Right hindlimb (tissue), 1 donor: ENCODE measurements around the gene ASTL.

Experiments
- DNase-seq: peaks from one replicate; pipeline ENCODE4 v3.0.0-alpha.2; 2018

ASTL gene

DNA sequence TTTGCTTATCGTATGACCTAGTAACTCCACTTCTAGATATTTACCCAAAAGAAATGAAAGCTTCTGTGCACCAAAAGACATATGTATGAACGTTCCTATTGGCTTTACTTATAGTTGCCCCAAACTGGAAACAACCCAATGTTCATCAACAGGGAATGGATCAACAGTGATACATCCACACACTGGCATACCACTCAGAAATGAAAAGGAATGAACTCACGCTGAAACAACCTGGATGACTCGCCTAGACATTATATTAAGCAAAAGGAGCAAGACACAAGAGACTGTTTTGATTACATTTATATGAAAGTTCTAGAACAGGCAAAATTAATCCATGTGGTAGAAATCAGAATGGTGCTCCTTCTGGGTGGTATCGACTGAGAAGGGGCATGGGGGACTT, 40.9 kb downstream of the ASTL start:
- DNase-seq: no peak

DNA sequence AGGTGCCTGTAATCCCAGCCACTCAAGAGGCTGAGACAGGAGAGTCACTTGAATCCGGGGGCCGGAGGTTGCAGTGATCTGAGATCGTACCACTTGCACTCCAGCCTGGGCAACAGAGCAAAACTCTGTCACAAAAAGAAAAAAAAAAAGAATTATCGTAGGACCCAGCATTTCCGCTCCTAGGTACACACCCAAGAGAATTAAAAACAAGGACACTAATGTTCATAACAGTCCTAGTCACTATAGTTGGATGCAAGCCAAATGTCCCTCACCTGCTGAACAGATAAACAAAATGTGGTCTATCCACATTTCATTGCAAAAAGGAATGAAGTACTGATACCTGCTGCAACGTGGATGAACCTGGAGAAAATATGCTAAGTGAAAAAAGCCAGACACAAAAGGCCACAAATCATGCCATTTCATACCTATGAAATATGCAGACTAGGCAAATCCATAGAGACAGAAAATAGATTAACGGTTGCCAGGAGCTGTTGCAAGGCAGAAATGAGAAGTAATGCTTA, 43.1 kb downstream of the ASTL start:
- no peak for DNase-seq

DNA sequence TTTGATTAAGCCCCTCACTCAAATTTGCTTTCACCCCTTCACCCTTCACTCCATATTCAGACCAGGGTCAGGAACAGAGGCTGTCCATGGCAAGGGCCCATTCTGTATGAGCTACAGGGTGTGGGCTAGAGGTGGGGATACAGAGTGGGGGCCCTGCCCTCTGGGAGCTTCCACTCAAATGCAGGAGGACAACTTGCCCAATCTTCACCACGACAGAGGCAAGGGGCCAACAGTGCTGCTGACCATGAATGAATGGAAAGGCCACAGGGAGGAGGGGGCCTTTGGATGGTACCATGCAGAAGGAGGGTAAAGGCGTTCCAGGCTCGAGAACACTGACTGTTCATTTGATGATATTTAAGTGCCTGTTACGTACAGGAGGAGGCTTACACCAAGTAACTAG, 44.8 kb downstream of the ASTL start:
- DNase-seq: no peak

DNA sequence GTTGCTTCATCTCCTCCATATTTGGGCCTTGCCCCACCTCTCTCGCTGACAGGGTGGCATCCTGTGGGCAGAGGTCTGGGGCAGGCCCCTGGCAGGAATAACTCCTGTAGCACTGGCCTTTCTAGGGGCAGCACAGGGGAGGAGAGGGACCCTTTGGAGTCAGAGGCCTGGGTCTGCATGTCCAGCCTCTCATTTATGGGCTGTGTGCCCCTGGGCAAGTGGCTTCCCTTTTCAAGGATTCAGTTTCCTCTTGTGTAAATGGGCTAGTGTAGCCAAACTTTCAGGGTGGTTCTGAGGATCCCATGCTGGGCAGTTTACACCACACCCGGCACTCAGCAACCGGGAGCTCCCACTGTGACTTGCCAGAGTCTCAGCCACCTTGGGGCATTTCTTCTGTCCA, 45.4 kb downstream of the ASTL start:
- DNase-seq: no peak

DNA sequence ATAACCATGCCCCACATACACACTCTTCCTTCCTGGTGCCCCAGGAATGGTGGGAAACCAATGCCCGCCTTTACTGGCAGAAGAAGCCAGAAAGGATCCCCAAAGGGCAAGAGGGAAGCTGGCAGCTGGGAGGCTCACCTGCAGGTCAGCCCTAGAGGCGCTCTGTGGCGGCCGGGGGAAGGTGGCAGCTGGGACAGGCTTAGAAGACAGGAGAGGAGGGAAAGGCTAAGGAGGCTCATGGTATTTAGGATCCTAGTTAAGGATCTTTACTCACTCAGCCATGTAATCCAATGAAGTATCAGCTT, 45.8 kb downstream of the ASTL start:
- peak; percentile 6 for DNase-seq

DNA sequence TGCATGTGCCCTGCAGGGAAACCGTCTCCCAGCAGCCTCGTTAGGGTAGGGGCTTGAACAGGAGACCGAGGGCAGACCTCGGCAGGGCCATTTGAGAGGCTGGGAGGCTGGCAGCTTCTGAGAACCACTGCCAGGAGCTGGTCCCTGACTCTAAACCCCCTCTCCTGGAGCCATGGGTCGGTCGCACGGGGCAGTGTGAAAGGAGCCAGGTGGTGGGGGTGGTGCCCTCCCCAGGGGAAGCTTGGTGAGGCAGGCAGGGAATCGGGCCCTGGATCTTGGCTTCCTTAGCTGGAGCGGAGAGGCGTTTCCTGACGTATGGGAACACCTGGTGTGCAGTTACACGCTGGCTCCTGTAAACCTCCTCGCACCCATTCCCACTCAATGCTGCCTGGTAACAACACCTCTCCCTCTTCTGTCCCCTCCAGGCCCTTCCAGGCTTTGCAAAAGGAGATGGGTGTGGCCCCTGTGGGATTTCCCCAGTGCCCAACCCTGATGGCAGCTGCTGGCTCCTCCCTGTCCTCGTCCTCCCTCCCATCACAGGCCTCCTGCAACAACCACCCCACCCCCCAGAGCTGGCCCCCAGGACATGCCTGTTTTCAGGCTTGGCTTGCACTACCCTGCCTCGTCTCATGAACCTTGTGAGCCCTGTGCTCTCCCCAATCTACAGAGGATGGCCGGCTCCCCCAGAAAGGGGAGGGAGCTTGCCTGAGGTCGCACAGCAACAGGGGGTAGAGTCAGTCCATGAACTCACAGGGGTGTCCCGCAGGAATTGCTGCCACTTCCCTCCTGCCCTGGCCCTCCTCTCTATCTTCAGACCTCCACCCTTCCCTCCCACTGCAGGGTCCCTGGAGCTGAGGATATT, 46.4 kb downstream of the ASTL start:
- peak; percentile 24 for DNase-seq

DNA sequence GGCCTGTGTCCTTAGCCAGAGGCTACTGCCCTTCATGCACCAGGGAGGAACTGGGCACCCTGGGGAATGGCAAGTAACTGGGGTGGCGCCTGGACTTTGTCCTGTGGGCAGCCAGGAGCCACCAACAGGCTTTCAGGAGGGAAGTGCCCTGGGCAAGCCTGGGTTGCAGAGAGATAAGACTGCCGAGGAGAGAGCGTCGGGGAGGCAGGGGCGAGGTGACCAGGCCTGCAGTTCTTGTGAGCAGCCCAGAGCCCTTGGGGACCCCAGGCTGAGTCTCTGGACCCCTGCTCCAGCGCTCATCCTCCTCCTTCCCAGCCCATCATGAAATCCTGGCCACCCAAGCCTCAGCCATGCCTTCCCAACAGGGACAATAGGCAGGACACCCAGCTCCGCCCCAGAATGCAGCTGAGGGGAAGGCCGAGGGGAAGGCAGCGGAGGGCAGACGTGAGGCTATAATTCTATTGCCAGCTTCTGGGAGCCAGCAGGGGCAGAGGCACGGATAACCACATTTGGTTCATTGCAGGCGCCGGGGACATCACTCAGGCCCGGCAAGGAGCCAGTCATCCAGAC, 47.1 kb downstream of the ASTL start:
- peak; percentile 15 for DNase-seq

DNA sequence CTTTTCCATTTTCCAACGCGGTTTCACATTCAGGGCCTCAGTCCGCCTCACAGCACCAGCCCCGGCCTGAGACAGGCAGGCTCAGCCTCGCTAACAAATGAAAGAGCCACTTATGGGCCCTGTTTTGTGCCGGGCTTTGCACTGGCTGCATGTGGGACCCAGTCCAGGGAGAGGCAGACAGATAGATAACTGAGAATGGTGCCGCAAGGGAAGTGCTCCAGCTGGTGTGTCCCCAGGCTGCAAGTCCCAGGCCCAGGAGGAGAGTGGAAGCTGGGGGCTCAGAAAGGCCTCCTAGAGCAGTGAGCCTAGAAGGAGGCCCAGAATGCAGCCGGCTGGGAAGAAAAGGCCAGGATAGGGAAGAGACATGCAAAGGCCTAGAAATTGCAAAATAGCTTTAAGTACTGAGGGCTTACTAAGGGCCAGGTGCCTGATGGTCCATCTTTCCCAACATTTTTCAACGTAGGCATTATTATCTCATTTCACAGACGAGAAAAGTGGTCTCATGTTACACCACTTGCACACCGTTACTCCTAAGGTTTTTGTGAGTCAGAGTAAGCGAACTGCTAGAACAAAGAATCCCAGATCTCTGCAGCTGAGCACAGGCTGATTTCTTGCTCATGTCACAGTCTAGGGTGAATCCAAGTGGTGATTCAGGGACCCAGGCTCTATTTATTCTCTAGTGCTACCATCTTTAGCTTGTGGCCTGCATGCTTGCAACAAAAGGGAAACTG, 47.9 kb downstream of the ASTL start:
- DNase-seq: peak; percentile 12

DNA sequence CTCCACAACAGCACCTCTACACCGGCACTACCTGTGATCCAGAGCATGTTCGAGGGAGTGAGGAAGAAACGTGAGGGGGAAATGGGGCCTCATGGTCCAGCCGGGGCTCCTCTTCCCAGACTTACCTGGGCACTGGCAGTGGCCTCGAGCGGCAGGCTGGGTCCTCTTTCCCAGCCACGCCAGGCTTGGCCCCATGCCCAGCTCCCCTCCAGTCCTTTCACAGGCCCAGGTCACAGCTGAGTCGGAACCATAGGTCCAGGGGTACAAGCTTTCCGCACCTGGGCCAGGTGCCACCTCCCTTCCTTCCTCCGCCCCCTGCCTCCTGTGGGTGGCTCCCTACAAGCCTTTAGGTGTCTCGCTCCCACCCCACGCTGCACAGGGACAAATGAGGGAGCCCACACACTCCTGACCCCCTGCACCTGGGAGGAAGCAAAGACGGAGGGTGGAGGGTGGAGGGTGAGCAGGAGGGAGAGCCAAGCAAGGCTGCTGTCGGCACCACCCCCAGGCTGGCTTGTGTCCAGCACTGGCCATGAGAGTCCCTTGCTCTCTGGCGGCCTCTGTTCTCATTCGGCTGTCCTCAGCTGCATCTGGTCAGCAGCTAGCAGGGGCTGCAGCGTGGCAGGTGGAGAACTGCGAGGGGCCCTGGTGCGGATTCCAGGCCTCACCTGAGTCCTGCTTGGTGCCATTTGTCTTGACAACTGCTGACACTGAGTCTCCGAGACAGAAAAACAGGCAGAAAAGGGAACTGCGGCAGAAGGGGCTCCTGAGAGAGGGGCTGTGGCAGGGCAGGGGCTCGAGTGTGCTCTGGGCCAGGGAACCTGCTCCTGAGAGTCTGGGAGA, 48.7 kb downstream of the ASTL start:
- peak; percentile 24 for DNase-seq

DNA sequence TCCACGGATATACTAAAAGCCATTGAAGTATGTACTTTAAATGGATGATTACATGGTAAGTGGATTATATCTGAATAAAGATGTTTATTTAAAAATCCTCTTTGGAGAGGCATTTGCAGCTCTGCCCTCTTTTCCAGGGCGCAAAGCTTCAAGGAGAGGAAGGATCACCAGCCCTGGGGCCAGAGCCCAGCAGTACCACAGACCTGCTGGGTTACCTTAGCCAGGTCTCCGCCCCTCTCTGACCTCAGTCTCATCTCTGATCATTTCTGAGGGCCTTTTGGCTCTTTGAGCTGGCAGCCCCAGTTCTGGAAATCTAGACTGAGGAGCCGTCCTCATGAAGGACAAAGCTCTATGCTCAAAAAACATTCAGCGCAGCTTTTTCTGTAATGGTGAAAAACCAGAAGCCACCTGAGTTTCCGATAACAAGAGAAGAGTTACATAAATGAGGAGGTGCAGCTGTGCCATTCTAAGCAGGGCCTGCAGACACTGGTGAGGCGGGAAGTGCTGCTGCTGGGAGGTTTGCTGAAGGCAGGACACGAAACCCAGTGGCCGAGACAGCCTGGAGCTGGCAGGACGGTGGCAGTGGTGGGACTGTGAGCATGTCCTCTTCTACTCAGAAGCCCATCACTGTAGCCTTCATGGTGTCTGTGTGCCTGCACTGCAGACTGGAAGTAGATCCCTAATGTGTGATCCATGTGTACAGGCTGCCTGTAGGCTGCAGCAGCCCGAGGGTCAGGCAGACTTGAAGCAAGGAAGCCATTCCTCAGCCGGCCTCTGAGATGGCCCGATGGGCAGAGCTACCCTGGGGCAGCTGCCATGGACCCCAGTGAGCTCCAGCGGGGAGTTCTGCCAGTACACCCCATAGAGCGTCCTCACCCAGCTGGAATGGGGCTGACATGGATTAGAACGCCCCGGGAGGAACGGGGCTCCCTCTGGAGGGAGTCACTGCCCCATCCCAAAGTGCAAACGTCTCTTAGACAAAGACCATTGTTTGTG, 49.7 kb downstream of the ASTL start:
- DNase-seq: peak; percentile 6

DNA sequence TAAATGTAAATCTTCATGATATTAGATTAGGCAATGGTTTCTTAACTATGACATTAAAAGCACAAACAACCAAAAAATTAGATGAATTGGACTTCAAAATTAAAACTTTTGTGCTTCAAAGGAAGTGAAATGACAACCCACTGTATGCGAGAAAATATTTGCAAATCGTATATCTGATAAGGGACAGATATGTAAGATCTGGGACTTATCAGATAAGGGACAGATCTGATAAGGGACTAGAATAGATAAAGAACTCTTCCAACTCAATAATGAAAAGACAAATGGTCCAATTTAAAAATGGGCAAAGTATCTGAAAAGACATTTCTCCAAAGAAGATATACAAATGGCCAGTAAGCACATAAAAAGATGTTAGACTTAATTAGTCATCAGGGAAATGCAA, 51.2 kb downstream of the ASTL start:
- no peak for DNase-seq

DNA sequence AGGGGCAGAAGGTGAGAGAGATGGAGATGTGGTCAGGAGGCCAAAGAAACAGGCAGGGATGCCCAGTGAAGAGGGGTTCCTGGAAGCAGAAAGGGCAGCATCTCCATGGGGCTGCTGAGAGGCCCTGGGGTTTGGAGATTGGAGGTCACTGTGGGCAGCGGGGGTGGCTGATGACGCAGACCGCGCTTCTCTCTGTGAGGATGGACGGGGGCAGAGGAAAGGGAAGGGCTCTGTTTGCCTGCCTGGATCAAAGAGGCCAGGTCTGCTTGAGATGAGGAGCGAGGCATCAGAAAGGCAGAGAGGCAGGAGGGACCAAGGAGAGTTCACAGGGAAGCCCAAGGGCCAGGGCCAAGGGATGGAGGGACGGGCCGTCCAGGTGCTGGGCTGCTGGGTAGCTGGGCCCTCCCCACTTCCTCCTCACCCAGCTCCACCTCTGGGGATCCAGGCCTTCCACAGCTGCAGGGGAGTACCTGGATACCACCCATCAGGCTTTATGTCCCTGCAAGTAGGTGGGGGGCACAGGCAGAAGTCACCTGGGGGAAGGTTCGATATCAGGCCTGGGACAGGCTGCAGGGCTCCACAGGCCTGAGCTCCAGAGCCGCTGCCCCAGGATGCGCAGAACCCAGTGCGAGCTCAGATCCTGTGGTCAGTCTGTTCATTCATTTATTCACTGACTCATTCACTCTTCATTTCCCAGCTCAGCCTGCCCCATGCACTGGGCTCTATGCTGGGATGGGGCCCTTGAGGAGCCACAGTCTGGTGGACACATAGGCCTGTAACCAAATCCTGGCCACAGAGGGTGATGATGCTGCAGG, 52.6 kb downstream of the ASTL start:
- DNase-seq: peak; percentile 6

DNA sequence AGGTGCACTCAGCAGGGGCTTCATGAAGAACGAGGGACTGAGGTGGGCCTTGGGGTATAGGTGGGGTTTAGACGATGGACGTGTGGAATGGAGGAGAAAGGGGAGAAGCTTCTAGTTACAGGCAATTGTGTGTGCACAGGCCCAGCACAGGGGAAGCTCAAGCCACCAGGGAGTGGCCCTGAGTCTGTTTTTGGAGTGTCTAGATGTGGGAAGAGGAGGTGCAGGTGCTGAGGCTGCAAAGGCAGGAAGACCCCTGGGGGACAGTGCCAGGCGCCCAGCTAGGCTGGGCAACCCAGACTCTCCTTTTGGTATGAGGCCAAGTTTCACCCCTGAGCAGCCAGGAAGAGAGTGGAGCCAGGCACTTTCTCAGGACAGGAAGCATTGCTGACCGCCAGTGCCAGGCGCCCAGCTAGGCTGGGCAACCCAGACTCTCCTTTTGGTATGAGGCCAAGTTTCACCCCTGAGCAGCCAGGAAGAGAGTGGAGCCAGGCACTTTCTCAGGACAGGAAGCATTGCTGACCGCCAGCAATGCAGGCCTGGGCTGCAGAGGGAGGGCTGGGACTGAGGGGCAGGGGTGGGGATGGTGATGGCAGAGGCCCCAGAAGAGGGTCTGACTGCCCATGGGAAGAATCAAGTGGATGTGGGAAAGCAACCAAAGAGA, 53.3 kb downstream of the ASTL start:
- peak; percentile 6 for DNase-seq

DNA sequence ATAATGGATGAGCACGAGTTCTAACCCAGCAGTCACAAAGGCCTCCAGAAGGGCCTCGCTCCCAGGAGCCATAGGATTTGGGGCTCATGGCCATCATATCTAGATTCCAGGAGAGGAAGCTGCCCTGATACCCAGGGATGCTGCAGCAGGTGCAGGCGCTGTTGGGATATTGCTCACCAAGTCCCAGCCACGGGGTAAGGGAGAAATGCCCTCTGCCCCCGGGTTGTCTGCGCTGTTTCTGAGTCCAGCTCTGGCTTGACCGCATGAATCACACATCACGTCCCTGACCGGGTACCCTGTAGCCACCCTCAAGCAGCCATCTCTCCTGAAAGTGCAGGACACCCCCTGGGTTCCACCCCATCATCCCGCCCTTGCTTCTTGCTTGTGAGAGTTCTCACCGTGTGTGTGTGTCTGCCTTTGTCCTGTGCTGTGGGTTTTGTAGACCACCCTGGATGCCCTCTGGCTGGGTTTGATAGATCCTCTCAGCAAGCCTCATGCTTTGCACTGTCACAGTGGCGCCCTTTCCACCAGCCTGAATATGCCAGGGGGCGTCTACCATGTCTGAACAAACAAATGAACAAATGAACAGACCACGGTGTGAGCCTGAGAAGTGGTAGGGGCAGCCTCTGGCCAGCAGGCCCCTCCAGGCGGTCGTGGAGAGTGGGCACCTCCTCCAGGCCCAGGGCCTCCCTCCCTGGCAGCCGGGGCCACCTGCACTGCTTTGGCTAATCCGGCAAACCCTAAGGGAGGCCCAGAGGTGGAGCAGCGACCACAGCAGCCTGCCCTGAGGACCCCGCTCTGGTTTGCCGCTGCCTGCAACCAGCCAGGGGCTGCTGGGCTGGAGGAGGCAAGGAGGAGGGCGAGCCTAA, 54.1 kb downstream of the ASTL start:
- DNase-seq: peak; percentile 9

DNA sequence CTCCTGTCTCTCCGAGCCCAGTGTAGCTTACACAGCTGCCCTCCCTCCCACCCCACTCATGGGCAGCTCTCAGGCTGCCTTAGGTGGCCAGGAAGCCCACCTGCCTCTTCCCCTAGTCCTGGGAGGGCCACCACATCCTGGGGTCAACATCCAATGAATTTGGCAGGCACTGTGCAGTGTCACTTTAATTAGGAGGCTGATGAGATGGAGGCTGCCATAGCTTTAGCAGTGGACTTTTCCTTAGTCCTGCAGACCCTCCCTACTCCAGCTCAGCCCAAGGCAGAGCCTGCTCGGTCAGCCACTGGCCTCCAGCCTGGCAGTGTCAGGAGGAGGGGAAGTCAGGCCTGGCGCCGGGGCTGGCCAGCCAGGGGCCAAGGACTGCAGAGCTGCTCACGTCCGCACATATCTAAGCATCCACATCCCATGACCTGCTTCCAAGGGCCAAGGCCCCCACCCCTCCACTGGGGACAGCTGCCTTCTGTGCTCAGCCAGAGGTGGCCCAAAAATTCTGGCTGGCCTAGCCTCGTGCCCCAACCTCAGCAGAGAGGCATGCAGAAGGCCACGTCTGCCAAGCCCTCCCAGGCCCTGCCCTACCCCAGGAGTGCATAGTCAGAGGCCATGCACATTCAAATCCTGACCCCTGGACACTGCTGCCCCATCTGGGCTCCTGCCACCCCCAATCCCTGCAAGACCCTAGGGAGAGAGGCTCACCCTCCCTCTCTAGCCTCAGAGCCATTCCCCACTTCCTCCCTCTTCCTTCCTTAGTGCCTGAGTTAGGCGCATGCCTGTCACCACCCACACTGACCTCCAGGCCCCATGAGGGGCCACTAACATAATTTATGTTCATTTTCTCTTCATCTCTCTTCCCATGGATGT, 55.0 kb downstream of the ASTL start:
- peak; percentile 25 for DNase-seq

DNA sequence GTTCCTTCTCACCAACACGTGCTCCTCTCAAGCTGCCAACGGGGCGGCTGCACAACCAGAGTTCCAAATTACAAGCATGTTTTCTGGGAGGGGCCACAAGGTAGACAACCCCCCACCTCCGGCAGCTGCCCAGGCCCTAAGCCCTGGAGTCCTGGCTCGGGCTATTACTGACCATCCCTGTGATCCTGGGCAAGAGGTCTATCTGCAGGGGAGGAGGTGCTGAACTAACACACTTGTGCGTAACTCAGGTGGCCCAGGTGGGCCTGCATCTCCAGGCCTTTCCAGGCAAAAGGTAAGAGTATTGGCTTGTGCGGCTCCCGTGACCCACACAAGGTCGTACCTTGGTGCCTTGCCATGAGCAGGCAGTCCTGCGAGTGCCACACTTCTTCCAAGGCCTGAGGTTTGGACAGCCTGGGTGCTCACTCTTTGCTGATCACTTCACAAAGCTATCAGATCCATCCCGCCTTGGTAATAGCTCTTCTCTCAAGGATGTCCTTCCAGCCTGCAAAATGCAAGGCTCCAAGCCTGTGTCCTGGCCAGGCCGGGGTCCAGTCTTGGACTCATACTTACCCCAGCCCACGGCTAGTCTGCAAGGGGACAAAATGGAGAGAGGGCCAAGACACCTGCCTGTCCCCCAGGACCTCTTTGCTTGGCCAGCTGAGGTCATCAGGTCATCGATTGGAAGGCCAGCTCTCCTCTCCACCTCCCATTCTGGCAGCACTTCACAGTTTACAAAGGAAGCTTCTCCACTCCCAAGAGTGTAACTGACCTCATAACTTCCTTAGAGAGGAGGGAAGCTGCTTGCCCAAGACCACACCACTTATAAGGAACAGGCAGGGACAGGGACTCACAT, 55.9 kb downstream of the ASTL start:
- DNase-seq: peak; percentile 8

DNA sequence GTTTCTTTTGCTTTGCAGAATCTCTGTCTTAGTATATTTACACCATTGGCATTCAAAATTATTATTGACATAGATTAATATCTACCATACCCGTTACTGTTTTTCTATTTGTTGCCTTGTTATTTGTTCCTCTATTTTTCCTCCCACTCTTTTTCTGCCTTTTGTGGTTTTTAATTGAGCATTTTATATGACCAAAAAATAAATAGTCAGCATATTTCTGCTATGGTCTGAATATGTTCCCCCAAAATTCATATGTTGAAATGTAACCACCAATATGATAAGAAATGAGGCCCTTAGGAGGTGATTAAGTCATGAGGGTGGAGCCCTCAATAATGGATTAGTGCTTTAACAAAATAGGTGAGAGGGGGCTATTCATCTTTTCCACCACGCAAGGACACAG, 57.3 kb downstream of the ASTL start:
- no peak for DNase-seq
